Measurements from ENCODE around the gene GPR39.

DNA sequence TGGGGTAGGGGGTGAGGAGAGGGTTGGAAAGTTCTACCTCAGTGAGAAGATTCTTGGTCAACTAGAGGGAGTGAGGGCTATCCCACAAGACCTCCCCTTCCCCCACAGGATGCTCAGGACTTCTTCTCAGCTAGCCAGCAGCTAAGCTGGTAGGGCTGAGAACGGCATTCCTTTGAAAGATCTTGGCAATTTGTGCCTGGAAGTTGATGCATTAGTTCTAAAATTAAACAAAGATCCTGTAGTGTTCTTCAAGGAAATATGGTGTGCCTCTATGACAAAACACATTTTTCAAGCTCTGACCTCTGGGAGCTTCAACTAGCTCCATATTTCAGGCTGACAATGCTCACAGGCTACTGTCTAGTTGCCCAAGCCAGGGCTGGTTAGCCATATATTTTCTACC, 251.1 kb downstream of the GPR39 start:
- no peak for TF ChIP-seq HDAC2 (IDR thresholded peaks at IDR 0.05)
- TF ChIP-seq, protein P1, sequence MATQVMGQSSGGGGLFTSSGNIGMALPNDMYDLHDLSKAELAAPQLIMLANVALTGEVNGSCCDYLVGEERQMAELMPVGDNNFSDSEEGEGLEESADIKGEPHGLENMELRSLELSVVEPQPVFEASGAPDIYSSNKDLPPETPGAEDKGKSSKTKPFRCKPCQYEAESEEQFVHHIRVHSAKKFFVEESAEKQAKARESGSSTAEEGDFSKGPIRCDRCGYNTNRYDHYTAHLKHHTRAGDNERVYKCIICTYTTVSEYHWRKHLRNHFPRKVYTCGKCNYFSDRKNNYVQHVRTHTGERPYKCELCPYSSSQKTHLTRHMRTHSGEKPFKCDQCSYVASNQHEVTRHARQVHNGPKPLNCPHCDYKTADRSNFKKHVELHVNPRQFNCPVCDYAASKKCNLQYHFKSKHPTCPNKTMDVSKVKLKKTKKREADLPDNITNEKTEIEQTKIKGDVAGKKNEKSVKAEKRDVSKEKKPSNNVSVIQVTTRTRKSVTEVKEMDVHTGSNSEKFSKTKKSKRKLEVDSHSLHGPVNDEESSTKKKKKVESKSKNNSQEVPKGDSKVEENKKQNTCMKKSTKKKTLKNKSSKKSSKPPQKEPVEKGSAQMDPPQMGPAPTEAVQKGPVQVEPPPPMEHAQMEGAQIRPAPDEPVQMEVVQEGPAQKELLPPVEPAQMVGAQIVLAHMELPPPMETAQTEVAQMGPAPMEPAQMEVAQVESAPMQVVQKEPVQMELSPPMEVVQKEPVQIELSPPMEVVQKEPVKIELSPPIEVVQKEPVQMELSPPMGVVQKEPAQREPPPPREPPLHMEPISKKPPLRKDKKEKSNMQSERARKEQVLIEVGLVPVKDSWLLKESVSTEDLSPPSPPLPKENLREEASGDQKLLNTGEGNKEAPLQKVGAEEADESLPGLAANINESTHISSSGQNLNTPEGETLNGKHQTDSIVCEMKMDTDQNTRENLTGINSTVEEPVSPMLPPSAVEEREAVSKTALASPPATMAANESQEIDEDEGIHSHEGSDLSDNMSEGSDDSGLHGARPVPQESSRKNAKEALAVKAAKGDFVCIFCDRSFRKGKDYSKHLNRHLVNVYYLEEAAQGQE (IDR thresholded peaks at IDR 0.05): no peak
- no peak for TF ChIP-seq POLR2A (IDR thresholded peaks at IDR 0.05; ENCODE audit: low read length)
- no peak for TF ChIP-seq RAD21 (conservative IDR thresholded peaks at IDR 0.05 in 1 of 2, IDR thresholded peaks at IDR 0.05 in 1 of 2)
- no peak for TF ChIP-seq CHD4 (IDR thresholded peaks at IDR 0.05; ENCODE audit: borderline replicate concordance)
- TF ChIP-seq, protein P2, sequence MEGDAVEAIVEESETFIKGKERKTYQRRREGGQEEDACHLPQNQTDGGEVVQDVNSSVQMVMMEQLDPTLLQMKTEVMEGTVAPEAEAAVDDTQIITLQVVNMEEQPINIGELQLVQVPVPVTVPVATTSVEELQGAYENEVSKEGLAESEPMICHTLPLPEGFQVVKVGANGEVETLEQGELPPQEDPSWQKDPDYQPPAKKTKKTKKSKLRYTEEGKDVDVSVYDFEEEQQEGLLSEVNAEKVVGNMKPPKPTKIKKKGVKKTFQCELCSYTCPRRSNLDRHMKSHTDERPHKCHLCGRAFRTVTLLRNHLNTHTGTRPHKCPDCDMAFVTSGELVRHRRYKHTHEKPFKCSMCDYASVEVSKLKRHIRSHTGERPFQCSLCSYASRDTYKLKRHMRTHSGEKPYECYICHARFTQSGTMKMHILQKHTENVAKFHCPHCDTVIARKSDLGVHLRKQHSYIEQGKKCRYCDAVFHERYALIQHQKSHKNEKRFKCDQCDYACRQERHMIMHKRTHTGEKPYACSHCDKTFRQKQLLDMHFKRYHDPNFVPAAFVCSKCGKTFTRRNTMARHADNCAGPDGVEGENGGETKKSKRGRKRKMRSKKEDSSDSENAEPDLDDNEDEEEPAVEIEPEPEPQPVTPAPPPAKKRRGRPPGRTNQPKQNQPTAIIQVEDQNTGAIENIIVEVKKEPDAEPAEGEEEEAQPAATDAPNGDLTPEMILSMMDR (IDR thresholded peaks at IDR 0.05): no peak
- TF ChIP-seq CHD2 (IDR thresholded peaks at IDR 0.05; ENCODE audit: low read length, partially characterized antibody): no peak
- TF ChIP-seq, protein P3, sequence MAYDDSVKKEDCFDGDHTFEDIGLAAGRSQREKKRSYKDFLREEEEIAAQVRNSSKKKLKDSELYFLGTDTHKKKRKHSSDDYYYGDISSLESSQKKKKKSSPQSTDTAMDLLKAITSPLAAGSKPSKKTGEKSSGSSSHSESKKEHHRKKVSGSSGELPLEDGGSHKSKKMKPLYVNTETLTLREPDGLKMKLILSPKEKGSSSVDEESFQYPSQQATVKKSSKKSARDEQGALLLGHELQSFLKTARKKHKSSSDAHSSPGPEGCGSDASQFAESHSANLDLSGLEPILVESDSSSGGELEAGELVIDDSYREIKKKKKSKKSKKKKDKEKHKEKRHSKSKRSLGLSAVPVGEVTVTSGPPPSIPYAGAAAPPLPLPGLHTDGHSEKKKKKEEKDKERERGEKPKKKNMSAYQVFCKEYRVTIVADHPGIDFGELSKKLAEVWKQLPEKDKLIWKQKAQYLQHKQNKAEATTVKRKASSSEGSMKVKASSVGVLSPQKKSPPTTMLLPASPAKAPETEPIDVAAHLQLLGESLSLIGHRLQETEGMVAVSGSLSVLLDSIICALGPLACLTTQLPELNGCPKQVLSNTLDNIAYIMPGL (CRISPR knock-in tag; IDR thresholded peaks at IDR 0.05; ENCODE audit: borderline replicate concordance): no peak
- TF ChIP-seq MYC (IDR thresholded peaks at IDR 0.05; ENCODE audit: borderline replicate concordance, low read length): no peak
- TF ChIP-seq RCOR1 (IDR thresholded peaks at IDR 0.05; ENCODE audit: low read depth, low read length): no peak

Data from A549 (cell line).